ENCODE measurements around the gene OTOL1. TPM values are rescaled to one million over a fixed set of nuclear protein-coding genes. Genes with fewer than 3 reads are reported as not detected.
A peak's percentile ranks its signal among the peaks of the same experiment; 100 is the strongest.

The OTOL1 gene
- total RNA-seq, 1 experiment from 2014 or later: not detected

DNA sequence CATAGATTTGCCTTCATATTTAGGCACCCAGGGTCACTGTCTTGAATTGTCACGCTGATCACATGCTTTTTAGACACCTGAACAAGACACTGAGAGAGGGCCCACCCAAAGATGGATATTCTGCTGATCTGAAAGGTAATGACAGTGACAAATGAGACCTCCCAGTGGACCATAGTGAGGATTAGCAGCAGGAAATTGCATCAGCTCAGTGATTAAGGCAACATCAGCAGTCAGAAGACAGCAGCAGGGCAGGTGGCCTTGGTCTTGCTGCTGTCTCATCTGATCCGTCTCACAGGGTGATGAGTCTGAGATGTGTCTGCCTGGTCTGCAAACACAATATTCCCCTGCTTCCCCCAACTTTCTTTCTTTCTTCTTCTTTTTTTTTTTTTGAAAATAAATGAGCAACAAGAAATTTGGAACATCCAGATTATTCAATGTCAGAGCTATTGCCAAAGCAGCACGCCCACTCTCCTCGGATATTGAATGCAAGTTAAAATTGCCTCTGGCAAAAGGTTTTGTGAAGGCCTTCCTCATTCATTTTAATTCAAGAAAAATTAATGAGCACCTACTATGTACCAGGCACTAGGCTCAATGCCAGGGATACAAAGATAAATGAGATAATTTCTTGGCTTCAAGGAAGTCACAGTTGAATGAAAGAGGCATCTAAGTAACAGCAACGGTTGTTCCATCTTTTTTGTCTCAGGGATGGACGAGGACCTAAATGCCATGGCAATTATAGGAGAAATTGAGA, 14.1 kb downstream of the OTOL1 start:
- no peaks in the 10 kb centered on the region for H3K36me3 ChIP-seq (ENCODE audit: insufficient read depth, low read length, poor library complexity, severe bottlenecking)
- no peak for TF ChIP-seq EZH2 (IDR thresholded peaks at IDR 0.05; ENCODE audit: borderline replicate concordance, low read depth, low read length, poor library complexity, severe bottlenecking)
- TF ChIP-seq CTCF (conservative IDR thresholded peaks at IDR 0.05; ENCODE audit: low read depth, low read length): no peak
- ChIA-PET CTCF (no interaction called here), POLR2A (ENCODE audit: low non-redundant PET) (no interaction called here)
- H3K9me3 ChIP-seq (ENCODE audit: low read depth, low read length, poor library complexity, severe bottlenecking): no peaks in the 10 kb centered on the region
- H3K27me3 ChIP-seq (replicated peaks; ENCODE audit: insufficient read depth, low read depth, low read length, poor library complexity): no peaks in the 10 kb centered on the region
- DNase-seq (ENCODE audit: low spot score): peak; percentile 83
- intact Hi-C loops (cut with micrococcal nuclease; ENCODE audit: unreplicated experiment): no loop called here
- H3K4me1 ChIP-seq (ENCODE audit: insufficient read depth, low read length, poor library complexity, severe bottlenecking): peaks cover 21% of the 10 kb centered on the region
- no peak overlapping the region for H3K4me3 ChIP-seq (ENCODE audit: low read depth, low read length, poor library complexity, severe bottlenecking)
- H3K27ac ChIP-seq (ENCODE audit: low read depth, low read length, poor library complexity, severe bottlenecking): peak overlapping the region; percentile 62
- BruUV-seq (replicated peaks): no TSS peak

DNA sequence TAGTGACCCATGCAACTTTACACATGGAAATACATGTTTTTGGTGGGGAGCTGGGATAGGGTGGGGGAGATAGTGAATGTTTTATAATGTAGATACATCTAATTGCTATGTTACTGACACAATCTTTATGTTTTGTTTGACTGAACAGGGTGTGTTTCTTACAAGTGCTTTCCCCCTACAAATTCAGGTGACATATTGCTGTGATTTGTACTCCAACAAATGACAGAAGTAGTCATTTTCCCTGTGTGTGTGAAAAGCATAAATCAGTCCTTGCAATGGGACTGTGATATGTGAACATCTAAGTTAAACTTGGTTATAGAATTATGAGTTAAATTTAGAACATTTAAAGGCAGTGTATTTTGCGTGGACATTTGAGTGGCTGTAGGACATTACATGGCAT, 27.3 kb downstream of the OTOL1 start:
- no peaks in the 10 kb centered on the region for H3K36me3 ChIP-seq (ENCODE audit: insufficient read depth, low read length, poor library complexity, severe bottlenecking)
- intact Hi-C loops (cut with micrococcal nuclease; ENCODE audit: unreplicated experiment): no loop called here
- TF ChIP-seq EZH2 (IDR thresholded peaks at IDR 0.05; ENCODE audit: borderline replicate concordance, low read depth, low read length, poor library complexity, severe bottlenecking) (no peak), CTCF (conservative IDR thresholded peaks at IDR 0.05; ENCODE audit: low read depth, low read length) (no peak)
- no peak overlapping the region for H3K27ac ChIP-seq (ENCODE audit: low read depth, low read length, poor library complexity, severe bottlenecking)
- no peak for DNase-seq (ENCODE audit: low spot score)
- BruUV-seq (replicated peaks): no TSS peak
- H3K4me3 ChIP-seq (ENCODE audit: low read depth, low read length, poor library complexity, severe bottlenecking): no peak overlapping the region
- H3K9me3 ChIP-seq (ENCODE audit: low read depth, low read length, poor library complexity, severe bottlenecking): no peaks in the 10 kb centered on the region
- H3K4me1 ChIP-seq (ENCODE audit: insufficient read depth, low read length, poor library complexity, severe bottlenecking): no peaks in the 10 kb centered on the region
- no peaks in the 10 kb centered on the region for H3K27me3 ChIP-seq (replicated peaks; ENCODE audit: insufficient read depth, low read depth, low read length, poor library complexity)
- ChIA-PET POLR2A (ENCODE audit: low non-redundant PET) (no interaction called here), CTCF (no interaction called here)

DNA sequence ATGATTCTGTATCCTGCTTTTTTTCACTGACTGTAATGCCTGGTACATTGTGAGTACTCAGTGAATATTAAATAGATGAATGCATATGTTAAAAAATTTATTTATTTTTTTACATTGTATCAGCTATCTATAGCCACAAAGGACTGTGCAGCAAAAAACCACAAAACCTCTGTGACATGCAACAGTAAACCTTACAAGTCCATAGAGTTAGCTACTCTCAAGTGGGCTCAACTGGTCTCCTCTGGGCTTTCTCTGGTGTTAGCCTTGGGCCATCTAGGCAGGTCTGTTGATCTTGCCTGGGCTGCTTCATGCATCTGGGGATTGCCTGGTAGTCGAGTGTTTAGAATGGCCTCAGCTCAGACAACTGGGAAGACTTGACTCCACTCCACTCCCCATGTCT, 35.3 kb downstream of the OTOL1 start:
- BruUV-seq (replicated peaks): no TSS peak
- intact Hi-C loops (cut with micrococcal nuclease; ENCODE audit: unreplicated experiment): no loop called here
- TF ChIP-seq CTCF (conservative IDR thresholded peaks at IDR 0.05; ENCODE audit: low read depth, low read length): no peak
- TF ChIP-seq EZH2 (IDR thresholded peaks at IDR 0.05; ENCODE audit: borderline replicate concordance, low read depth, low read length, poor library complexity, severe bottlenecking): no peak
- no peaks in the 10 kb centered on the region for H3K36me3 ChIP-seq (ENCODE audit: insufficient read depth, low read length, poor library complexity, severe bottlenecking)
- ChIA-PET POLR2A (ENCODE audit: low non-redundant PET) (no interaction called here), CTCF (no interaction called here)
- H3K4me3 ChIP-seq (ENCODE audit: low read depth, low read length, poor library complexity, severe bottlenecking): no peak overlapping the region
- H3K9me3 ChIP-seq (ENCODE audit: low read depth, low read length, poor library complexity, severe bottlenecking): no peaks in the 10 kb centered on the region
- no peaks in the 10 kb centered on the region for H3K27me3 ChIP-seq (replicated peaks; ENCODE audit: insufficient read depth, low read depth, low read length, poor library complexity)
- DNase-seq (ENCODE audit: low spot score): no peak
- no peaks in the 10 kb centered on the region for H3K4me1 ChIP-seq (ENCODE audit: insufficient read depth, low read length, poor library complexity, severe bottlenecking)
- H3K27ac ChIP-seq (ENCODE audit: low read depth, low read length, poor library complexity, severe bottlenecking): no peak overlapping the region
